BJ (cell line): Measurements from ENCODE around the gene CSRNP3. TPM values are rescaled to one million over a fixed set of nuclear protein-coding genes. Genes with fewer than 3 reads are reported as not detected.

ENCODE experiments used
- CTCF ChIA-PET: fragments of 350-600 bp; formaldehyde crosslinking; extraction: SDS; loops from one replicate; lab custom pipeline; 2021; ENCODE audit warnings: antibody characterized with exemption, inconsistent platforms; lab: Yijun Ruan, JAX
- POLR2A ChIA-PET: fragments of 300-600 bp; sonication (Branson Sonifier 250); formaldehyde crosslinking; extraction: SDS; loops from one replicate; lab custom pipeline; 2021; ENCODE audit warnings: antibody characterized with exemption; lab: Charles Lee
- DNase-seq: peaks from one replicate; pipeline ENCODE4 v3.0.0-alpha.2; 2011; ENCODE audit warnings: low read depth
- H3K27me3 ChIP-seq: 2 replicates; pipeline ENCODE4 v1.6.0; 2011; ENCODE audit warnings: low read length; ENCODE audit not compliant: control insufficient read depth, insufficient read depth
- H3K36me3 ChIP-seq: 2 replicates; pipeline ENCODE4 v1.5.1; 2011; ENCODE audit warnings: low read length; ENCODE audit not compliant: control insufficient read depth, insufficient read depth
- H3K4me3 ChIP-seq: 2 replicates; pipeline ENCODE4 v1.5.1; 2011; ENCODE audit warnings: low read depth, mild to moderate bottlenecking, control low read depth, low read length
- CTCF ChIP-seq: IDR thresholded peaks from 2 replicates; pipeline ENCODE4 v1.5.1; 2011; ENCODE audit warnings: low read depth, mild to moderate bottlenecking, control low read depth, inconsistent platforms, low read length, moderate library complexity; ENCODE audit not compliant: insufficient read depth
- polyA plus RNA-seq: library from polyadenylated mRNA; depleted of rRNA; stranded (reverse); fragments of >200 nt; gene quantifications from 2 replicates; pipeline ENCODE4 v1.2.3, GENCODE V29; 2011

The CSRNP3 gene
- polyA plus RNA-seq, 1 experiment: 0.18 TPM

DNA sequence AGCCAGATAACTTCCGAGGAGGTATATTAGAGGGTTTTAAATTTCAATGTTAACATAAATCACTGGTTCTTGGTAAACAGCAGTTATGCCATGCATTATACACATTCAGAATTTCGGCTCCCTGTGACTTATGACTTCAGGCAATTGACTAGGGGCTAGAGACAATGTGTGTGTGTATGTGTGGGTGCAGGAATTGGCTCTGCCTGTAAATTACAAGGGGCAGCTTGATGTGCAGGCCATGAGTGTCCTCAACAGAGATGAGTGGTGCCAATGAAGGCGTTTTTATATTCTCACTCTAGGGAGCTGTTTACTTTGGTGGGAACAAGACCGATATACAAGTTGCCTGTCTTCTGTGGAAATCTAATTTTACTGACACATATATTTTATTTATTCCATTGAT lies 161.6 kb downstream of the CSRNP3 start:
- TF ChIP-seq CTCF: no peak

GRCh38 chr2:165632594-165632993 lies 163.1 kb downstream of the CSRNP3 start:
- H3K4me3 ChIP-seq: no peak overlapping the region
- no peaks in the 10 kb centered on the region for H3K36me3 ChIP-seq
- no peaks in the 10 kb centered on the region for H3K27me3 ChIP-seq
- CTCF ChIA-PET: no interaction called here
- DNase-seq: no peak
- POLR2A ChIA-PET: no interaction called here
- TF ChIP-seq CTCF: no peak

More for the DNA sequence above, 161.6 kb downstream of the CSRNP3 start:
- Histone ChIP-seq H3K27me3 (no peaks in the 10 kb centered on the region), H3K4me3 (no peak overlapping the region), H3K36me3 (no peaks in the 10 kb centered on the region)
- CTCF ChIA-PET: no interaction called here
- POLR2A ChIA-PET: no interaction called here
- no peak for DNase-seq

GRCh38 chr2:165633431-165633830 lies 163.9 kb downstream of the CSRNP3 start:
- no peak overlapping the region for H3K4me3 ChIP-seq
- no peaks in the 10 kb centered on the region for H3K27me3 ChIP-seq
- CTCF ChIA-PET: interaction anchor here (1.0 kb wide), 1 partner anchor 231 kb away, joined by 5 read pairs; no protein-coding TSS in a partner anchor
- H3K36me3 ChIP-seq: no peaks in the 10 kb centered on the region
- POLR2A ChIA-PET: no interaction called here
- TF ChIP-seq CTCF: no peak
- DNase-seq: no peak

- no peak for DNase-seq
- no peak for TF ChIP-seq CTCF
These were observed 164.8 kb downstream of the CSRNP3 start for GRCh38 chr2:165634282-165634681.

GRCh38 chr2:165634855-165635254 lies 165.4 kb downstream of the CSRNP3 start:
- ChIA-PET CTCF (no interaction called here), POLR2A (no interaction called here)
- TF ChIP-seq CTCF: no peak
- no peaks in the 10 kb centered on the region for H3K36me3 ChIP-seq
- no peak for DNase-seq
- no peaks in the 10 kb centered on the region for H3K27me3 ChIP-seq
- H3K4me3 ChIP-seq: no peak overlapping the region

More at GRCh38 chr2:165634282-165634681, 164.8 kb downstream of the CSRNP3 start:
- H3K36me3 ChIP-seq: no peaks in the 10 kb centered on the region
- CTCF ChIA-PET: interaction anchor here (1.0 kb wide), 1 partner anchor 232 kb away, joined by 5 read pairs; no protein-coding TSS in a partner anchor
- H3K4me3 ChIP-seq: no peak overlapping the region
- H3K27me3 ChIP-seq: no peaks in the 10 kb centered on the region
- POLR2A ChIA-PET: no interaction called here
